Left lung (tissue), 10 donors: ENCODE results near the gene ASCL1. TPM values are rescaled to one million over a fixed set of nuclear protein-coding genes. Genes with fewer than 3 reads are reported as not detected.

Experiments used
- ATAC-seq: fragments of 200-7000 bp; cut with Tn5 transposase; one replicate; pipeline ENCODE4 v1.9.1; 2020; ENCODE audit warnings: moderate library complexity
- DNase-seq, 4 donors: peaks; one replicate each; pipeline ENCODE4 v3.0.0-alpha.2; 2013 to 2020
- H3K27ac ChIP-seq, 2 donors: fragments of 200-600 bp; sonication (generic) in 1 of 2; one replicate each; pipeline versions ENCODE4 v1.5.0 to v1.8.0; 2020 to 2021
- H3K27me3 ChIP-seq, 2 donors: fragments of 200-600 bp; sonication (generic) in 1 of 2; one replicate each; pipeline versions ENCODE4 v1.5.0 to v1.8.0; 2020 to 2021
- H3K36me3 ChIP-seq, 2 donors: fragments of 200-600 bp; sonication (generic) in 1 of 2; one replicate each; pipeline versions ENCODE4 v1.5.0 to v1.8.0; 2020 to 2021
- H3K4me1 ChIP-seq, 2 donors: fragments of 200-600 bp; one replicate each; pipeline ENCODE4 v1.8.0; 2021
- H3K4me3 ChIP-seq, 2 donors: fragments of 200-600 bp; sonication (generic) in 1 of 2; one replicate each; pipeline versions ENCODE4 v1.5.0 to v1.8.0; 2020 to 2021; ENCODE audit warnings: mild to moderate bottlenecking in 1 of 2
- H3K9me3 ChIP-seq, 2 donors: fragments of 200-600 bp; sonication (generic) in 1 of 2; one replicate each; pipeline versions ENCODE4 v1.5.0 to v1.8.0; 2020 to 2021
- CTCF ChIP-seq, 2 donors: fragments of 200-600 bp; sonication (generic) in 1 of 2; IDR thresholded peaks; one replicate each; pipeline versions ENCODE4 v1.5.0 to v1.8.0; 2021; ENCODE audit warnings: antibody characterized with exemption in 2 of 2
- intact Hi-C, 2 donors: fragments of 100-400 bp; cut with DNase I; formaldehyde crosslinking; loops; one replicate each; pipeline versions ENCODE4 v1.11.2 to v1.14.2; 2022
- polyA plus RNA-seq, 6 donors: library from polyadenylated mRNA; unstranded; fragments of 120-200 nt; gene quantifications; one replicate each; pipeline ENCODE4 v1.2.1, GENCODE V29; 2013; ENCODE audit not compliant: insufficient read length in 6 of 6
- total RNA-seq, 2 donors: library from RNA; stranded (reverse); fragmentation: NEBNext Ultra II Directional; extraction: Animal tissue kit (Norgen Biotek cat#: 25700); gene quantifications; one replicate each; pipeline ENCODE4 v1.2.1, GENCODE V29; 2021
- donor health status: DM: no; HTN: yes; CAD: no.
- donor health status: DM: no; HTN: no; CAD: no.

ASCL1 gene
- total and polyA plus RNA-seq, 8 donors, result 0.34 to 6.4 (median 2.8) TPM; not detected in 1

DNA sequence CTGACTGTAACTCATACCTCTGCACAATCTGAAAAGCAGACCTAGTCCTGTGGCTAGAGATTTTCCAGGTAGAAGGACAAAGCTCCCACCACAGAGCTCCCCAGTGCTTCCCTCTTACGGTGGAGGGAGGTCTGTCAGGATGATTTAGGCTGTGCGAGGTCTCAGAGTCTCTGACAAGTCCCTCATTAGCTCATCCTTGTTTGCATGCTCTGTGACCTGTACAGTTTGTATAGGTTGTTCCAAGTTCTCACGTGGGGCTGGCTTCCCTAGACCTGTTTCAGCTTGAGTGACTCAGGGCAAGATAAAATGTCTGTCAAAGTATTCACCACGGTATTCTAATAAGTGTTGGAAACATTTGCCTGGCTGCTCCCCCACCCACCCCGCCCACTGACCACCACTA is 34.8 kb downstream of the ASCL1 start:
- intact Hi-C loops, result no loop called here
- H3K9me3 ChIP-seq, result no peaks in the 10 kb centered on the region
- no peak for TF ChIP-seq CTCF (IDR thresholded peaks at IDR 0.05)
- no peaks in the 10 kb centered on the region for H3K36me3 ChIP-seq
- H3K4me1 ChIP-seq, result no peaks in the 10 kb centered on the region
- no peak overlapping the region for H3K4me3 ChIP-seq
- no peak for ATAC-seq
- DNase-seq, result no peak
- no peaks in the 10 kb centered on the region for H3K27me3 ChIP-seq
- no peak overlapping the region for H3K27ac ChIP-seq

DNA sequence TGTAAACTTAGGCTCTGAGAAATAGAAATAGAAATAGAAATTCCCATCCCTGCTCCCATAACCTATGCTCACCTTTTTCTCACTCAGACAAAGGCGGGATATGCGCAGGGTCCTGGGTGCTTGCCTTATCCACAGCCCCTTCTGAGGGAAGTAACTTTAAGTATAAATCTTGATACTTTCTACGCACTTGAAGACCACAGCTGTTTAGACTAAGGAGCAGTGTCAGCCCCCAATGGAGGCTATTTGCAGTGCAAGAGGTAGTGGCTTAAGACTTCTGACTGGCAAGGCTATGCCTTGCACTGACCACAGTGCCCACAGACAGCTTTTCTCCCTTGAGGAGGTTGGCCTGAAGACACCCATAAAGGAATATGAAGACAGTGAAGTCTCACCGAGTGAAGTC is 35.2 kb downstream of the ASCL1 start:
- intact Hi-C loops, result no loop called here
- no peak for DNase-seq
- TF ChIP-seq CTCF (IDR thresholded peaks at IDR 0.05), result no peak
- H3K4me3 ChIP-seq, result no peak overlapping the region
- no peaks in the 10 kb centered on the region for H3K4me1 ChIP-seq
- H3K27ac ChIP-seq, result no peak overlapping the region
- no peaks in the 10 kb centered on the region for H3K27me3 ChIP-seq
- peaks cover 0 to 1% of the 10 kb centered on the region in 2 donors for H3K9me3 ChIP-seq
- no peaks in the 10 kb centered on the region for H3K36me3 ChIP-seq
- no peak for ATAC-seq

- Histone ChIP-seq H3K9me3 (peaks cover 0 to 10% of the 10 kb centered on the region in 2 donors), H3K4me3 (no peak overlapping the region), H3K4me1 (no peaks in the 10 kb centered on the region), H3K36me3 (no peaks in the 10 kb centered on the region), H3K27ac (no peak overlapping the region), H3K27me3 (no peaks in the 10 kb centered on the region)
- ATAC-seq (no peak), DNase-seq (no peak)
- intact Hi-C loops, result no loop called here
- TF ChIP-seq CTCF (IDR thresholded peaks at IDR 0.05), result no peak
These were observed 36.1 kb downstream of the ASCL1 start for GRCh38 chr12:102993537-102993936.

DNA sequence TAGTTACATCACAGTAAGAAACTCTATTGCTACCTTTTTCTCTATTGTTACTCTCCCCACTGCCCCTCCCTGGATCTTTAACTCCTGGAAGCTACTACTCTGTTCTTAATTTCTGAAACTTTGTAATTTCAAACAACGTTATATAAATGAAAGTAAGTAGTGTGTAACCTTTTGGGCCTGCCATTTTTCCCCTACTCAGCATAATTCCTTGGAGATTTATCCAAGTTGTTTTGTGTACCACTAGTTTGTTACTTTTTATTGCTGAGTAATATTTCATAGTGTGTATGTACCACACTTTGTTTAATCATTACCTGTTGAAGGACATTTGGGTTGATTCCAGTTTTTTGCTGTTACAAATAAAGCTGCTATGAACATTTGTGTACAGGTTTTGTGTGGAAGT is 37.9 kb downstream of the ASCL1 start:
- Histone ChIP-seq H3K4me3 (no peak overlapping the region), H3K36me3 (no peaks in the 10 kb centered on the region), H3K4me1 (no peaks in the 10 kb centered on the region), H3K27ac (no peak overlapping the region), H3K9me3 (peaks cover 0 to 21% of the 10 kb centered on the region in 2 donors), H3K27me3 (no peaks in the 10 kb centered on the region)
- intact Hi-C loops, result no loop called here
- no peak for TF ChIP-seq CTCF (IDR thresholded peaks at IDR 0.05)
- ATAC-seq, result no peak
- DNase-seq, result no peak

Other genes starting within 250 kb of the ASCL1 start
- not detected for gene PAH, start 40.4 kb upstream of the ASCL1 start, total RNA-seq
- gene PAH, start 40.4 kb upstream of the ASCL1 start, polyA plus RNA-seq, result 1 to 10 TPM in 1 of 6 donors, under 1 TPM in 5; 0.29 to 1.1 (median 0.71) TPM